ENCODE data around the gene RDH11.

RDH11 gene

GRCh38 chr14:67695394-67695949, at the start of gene RDH11:
RDH11 (minus strand) TSS chr14:67695764; CDS start chr14:67695703, 61 bp downstream.
- TF ChIP-seq JUND (IDR thresholded peaks at IDR 0.05; ENCODE audit: low read depth): no peak
- in situ Hi-C loops (cut with HindIII; ENCODE audit: low pct_unique_long_range_greater_than_20kb, low sequenced_read_pairs): no loop called here
- DNase-seq (ENCODE audit: low read depth in 1 of 2, low spot score in 1 of 2): peak; percentile 77 to 95

DNA sequence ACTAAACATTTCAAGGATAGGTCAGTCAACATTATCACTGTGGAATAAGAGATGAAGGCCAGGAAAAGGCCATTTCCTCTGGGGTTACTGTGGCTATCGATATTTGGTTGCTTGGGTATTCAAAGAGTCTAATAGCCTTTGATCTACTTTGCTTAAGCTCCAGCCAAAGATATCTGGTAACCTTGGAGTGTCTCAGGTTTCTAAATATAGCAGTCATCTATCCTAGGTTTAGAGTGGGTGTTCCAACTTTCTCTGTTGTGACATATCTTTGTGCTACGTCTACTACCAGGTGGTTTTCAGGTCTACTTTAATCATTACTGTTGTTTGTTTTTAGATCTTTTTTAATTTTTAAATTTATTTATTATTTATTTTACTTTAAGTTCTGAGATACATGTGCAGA, 48.5 kb upstream of the RDH11 start:
- in situ Hi-C loops (cut with HindIII; ENCODE audit: low pct_unique_long_range_greater_than_20kb, low sequenced_read_pairs): no loop called here
- no peak for TF ChIP-seq JUND (IDR thresholded peaks at IDR 0.05; ENCODE audit: low read depth)
- no peak for DNase-seq (ENCODE audit: low read depth in 1 of 2, low spot score in 1 of 2)

DNA sequence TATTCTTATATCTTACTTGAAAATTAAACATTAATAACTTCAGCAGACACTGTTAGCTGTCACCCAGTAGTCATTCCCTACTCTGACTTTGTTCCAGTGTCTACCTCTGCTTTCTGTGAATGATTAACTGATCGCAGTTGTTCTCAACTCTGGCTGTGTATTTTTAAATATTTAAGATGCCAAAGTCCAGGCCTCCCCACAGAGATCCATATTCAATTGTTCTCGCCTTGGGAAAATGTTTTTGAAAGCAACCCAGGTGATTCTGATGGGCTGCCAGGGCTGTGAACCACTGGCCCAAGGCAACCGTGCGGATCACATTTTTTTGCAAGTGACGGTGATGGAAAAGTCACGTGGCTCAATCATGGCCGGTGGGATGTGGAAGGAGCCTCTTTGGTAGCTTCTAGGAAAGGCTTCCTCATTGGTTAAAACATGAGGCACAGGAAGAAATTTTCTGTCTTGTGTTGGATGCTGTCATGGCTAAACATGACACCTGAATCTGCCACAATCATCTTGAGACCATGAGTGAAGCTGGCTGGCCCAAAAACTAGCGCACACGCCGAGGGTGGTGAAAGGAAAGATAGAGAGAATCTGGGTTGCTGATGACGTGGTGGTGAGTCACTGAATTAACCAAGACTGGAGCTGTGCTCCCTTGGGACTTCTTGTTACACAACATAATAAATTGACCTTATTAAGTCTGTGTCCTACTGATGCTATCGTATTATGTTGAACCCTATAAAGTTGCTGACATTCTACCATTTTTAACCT, 43.4 kb upstream of the RDH11 start:
- no peak for TF ChIP-seq JUND (IDR thresholded peaks at IDR 0.05; ENCODE audit: low read depth)
- in situ Hi-C loops (cut with HindIII; ENCODE audit: low pct_unique_long_range_greater_than_20kb, low sequenced_read_pairs): no loop called here
- no peak for DNase-seq (ENCODE audit: low read depth in 1 of 2, low spot score in 1 of 2)

DNA sequence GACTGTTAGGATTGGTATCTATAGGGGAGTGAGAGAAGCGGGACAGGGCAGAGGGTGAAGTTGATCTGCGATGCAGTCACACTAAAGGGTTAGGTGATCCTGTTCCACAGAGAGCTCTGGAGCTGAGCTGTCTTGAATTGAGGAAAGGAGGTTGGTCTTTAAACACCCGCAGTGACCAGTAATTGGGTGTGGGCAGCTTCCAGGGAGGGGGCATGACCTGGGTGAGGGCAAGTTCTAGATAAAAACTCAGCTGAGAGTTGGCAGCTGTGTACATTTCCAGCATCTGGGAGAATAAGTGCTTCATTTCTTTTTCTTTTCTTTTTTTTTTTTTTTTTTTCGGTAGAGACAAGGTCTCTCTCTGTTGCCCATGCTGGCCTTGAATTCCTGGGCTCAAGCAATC, 41.2 kb upstream of the RDH11 start:
- in situ Hi-C loops (cut with HindIII; ENCODE audit: low pct_unique_long_range_greater_than_20kb, low sequenced_read_pairs): no loop called here
- no peak for TF ChIP-seq JUND (IDR thresholded peaks at IDR 0.05; ENCODE audit: low read depth)
- no peak for DNase-seq (ENCODE audit: low read depth in 1 of 2, low spot score in 1 of 2)

- no peak for TF ChIP-seq JUND (IDR thresholded peaks at IDR 0.05; ENCODE audit: low read depth)
- in situ Hi-C loops (cut with HindIII; ENCODE audit: low pct_unique_long_range_greater_than_20kb, low sequenced_read_pairs): no loop called here
Measured at GRCh38 chr14:67735336-67736147, 40.0 kb upstream of the RDH11 start.

GRCh38 chr14:67734675-67735074, 39.1 kb upstream of the RDH11 start:
- no peak for TF ChIP-seq JUND (IDR thresholded peaks at IDR 0.05; ENCODE audit: low read depth)
- DNase-seq (ENCODE audit: low read depth in 1 of 2, low spot score in 1 of 2): no peak
- in situ Hi-C loops (cut with HindIII; ENCODE audit: low pct_unique_long_range_greater_than_20kb, low sequenced_read_pairs): no loop called here

More at GRCh38 chr14:67735336-67736147, 40.0 kb upstream of the RDH11 start:
- no peak for DNase-seq (ENCODE audit: low read depth in 1 of 2, low spot score in 1 of 2)

DNA sequence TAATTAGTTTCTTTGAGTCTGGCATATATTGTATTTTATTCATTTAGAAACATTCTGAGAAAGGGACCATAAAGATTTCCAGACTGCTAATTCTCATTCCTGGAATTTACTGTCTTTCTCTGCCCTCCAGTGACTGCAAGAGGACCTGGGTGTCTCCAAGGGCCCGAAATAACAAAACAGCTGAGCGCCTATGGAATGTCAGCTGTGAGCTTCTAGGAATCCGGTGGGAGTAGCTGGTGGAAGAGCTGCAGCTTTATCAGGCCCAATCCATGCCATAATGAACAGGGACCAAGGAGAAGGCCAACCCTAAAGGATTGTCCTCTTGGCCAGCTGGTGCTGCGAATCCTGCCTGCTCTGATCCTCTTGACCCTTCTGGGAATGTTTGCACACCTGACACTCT, 38.1 kb upstream of the RDH11 start:
- DNase-seq (ENCODE audit: low read depth in 1 of 2, low spot score in 1 of 2): no peak
- no peak for TF ChIP-seq JUND (IDR thresholded peaks at IDR 0.05; ENCODE audit: low read depth)
- in situ Hi-C loops (cut with HindIII; ENCODE audit: low pct_unique_long_range_greater_than_20kb, low sequenced_read_pairs): no loop called here

DNA sequence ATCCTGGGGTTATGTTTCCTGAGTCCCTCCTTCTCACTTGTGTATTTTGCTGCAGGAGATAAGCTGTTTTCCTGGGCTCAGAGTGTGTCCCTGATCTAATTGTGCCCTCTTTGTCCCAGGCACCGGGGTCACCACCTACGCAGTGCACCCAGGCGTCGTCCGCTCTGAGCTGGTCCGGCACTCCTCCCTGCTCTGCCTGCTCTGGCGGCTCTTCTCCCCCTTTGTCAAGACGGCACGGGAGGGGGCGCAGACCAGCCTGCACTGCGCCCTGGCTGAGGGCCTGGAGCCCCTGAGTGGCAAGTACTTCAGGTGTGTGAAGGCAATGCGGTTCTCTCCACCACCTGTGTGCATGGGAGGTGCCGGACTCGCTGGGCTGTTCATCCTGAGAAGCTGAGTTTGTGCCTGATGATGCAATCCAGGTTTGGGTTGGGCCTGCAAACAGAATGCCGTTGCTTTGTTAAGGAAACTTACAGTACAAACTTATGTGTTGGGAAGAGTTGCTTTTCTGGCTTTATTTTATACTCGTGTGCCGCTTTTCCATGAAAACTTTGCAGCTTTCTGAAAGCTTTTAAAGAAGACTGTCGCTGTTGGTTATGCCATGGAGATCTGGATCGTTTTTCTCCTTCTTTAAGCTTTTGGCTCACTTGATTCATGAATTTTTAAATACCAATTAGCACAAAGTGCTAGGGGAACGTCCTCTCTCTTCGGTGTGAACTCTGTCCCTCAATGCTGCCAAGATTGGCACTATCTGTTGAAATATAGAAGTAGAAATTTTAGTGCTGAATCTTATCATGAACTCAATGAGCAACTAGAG, 33.7 kb upstream of the RDH11 start:
- no peak for TF ChIP-seq JUND (IDR thresholded peaks at IDR 0.05; ENCODE audit: low read depth)
- in situ Hi-C loops (cut with HindIII; ENCODE audit: low pct_unique_long_range_greater_than_20kb, low sequenced_read_pairs): no loop called here
- DNase-seq (ENCODE audit: low read depth in 1 of 2, low spot score in 1 of 2): peak in 1 of 2 experiments; percentile 51

GRCh38 chr14:67728258-67728657, 32.7 kb upstream of the RDH11 start:
- peak in 1 of 2 experiments; percentile 43 for DNase-seq (ENCODE audit: low read depth in 1 of 2, low spot score in 1 of 2)
- TF ChIP-seq JUND (IDR thresholded peaks at IDR 0.05; ENCODE audit: low read depth): no peak
- in situ Hi-C loops (cut with HindIII; ENCODE audit: low pct_unique_long_range_greater_than_20kb, low sequenced_read_pairs): no loop called here

GRCh38 chr14:67727361-67727760, 31.8 kb upstream of the RDH11 start:
- in situ Hi-C loops (cut with HindIII; ENCODE audit: low pct_unique_long_range_greater_than_20kb, low sequenced_read_pairs): no loop called here
- DNase-seq (ENCODE audit: low read depth in 1 of 2, low spot score in 1 of 2): no peak
- TF ChIP-seq JUND (IDR thresholded peaks at IDR 0.05; ENCODE audit: low read depth): no peak

DNA sequence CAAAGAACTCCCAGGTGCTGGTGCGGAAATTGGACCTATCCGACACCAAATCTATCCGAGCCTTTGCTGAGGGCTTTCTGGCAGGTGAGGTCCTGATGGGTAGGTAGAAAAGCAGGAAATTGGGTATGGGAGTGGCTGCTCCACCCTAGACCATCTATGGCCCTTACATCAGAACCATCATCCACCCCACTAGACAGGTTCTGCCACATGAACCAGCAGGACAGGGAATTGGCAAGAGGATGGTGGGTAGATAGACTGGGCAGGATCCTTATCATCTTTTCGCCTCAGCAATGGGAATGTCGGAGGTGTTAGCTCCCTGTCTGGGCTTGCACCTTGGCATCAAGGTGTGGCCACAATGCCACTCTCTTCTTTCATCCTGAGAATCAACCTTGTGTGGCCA, 29.6 kb upstream of the RDH11 start:
- in situ Hi-C loops (cut with HindIII; ENCODE audit: low pct_unique_long_range_greater_than_20kb, low sequenced_read_pairs): no loop called here
- no peak for TF ChIP-seq JUND (IDR thresholded peaks at IDR 0.05; ENCODE audit: low read depth)
- peak in 1 of 2 experiments; percentile 24 for DNase-seq (ENCODE audit: low read depth in 1 of 2, low spot score in 1 of 2)

- TF ChIP-seq JUND (IDR thresholded peaks at IDR 0.05; ENCODE audit: low read depth): no peak
- peak; percentile 41 to 62 for DNase-seq (ENCODE audit: low read depth in 1 of 2, low spot score in 1 of 2)
- in situ Hi-C loops (cut with HindIII; ENCODE audit: low pct_unique_long_range_greater_than_20kb, low sequenced_read_pairs): no loop called here
Measured at GRCh38 chr14:67722293-67722692, 26.7 kb upstream of the RDH11 start.

Data from T47D (cell line).